CD4-positive, alpha-beta memory T cell (primary cell): ENCODE results near the gene SRP14. TPM values are rescaled to one million over a fixed set of nuclear protein-coding genes. Genes with fewer than 3 reads are reported as not detected.

Experiments used
- CTCF ChIA-PET: fragments of 350-600 bp; sonication (Branson Sonifier 250); formaldehyde crosslinking; loops from one replicate; lab custom pipeline; 2021; ENCODE audit warnings: inconsistent platforms; ENCODE audit not compliant: partially characterized antibody; lab: Charles Lee
- POLR2A ChIA-PET: fragments of 350-600 bp; sonication (Branson Sonifier 250); formaldehyde crosslinking; loops from one replicate; lab custom pipeline; 2021; ENCODE audit not compliant: partially characterized antibody; lab: Charles Lee
- DNase-seq, 5 donors: peaks; one replicate each; pipeline versions ENCODE4 v3.0.0 to v3.0.0-alpha.2; 2020 to 2022; ENCODE audit warnings: mixed read lengths in 1 of 5
- H3K27ac ChIP-seq: one replicate; pipeline ENCODE4 v1.7.0; 2013; ENCODE audit warnings: low read depth, low read length
- H3K27me3 ChIP-seq: 2 replicates; pipeline ENCODE4 v1.7.0; 2013; ENCODE audit warnings: mild to moderate bottlenecking, low read length, moderate library complexity; ENCODE audit not compliant: insufficient read depth
- H3K36me3 ChIP-seq: 2 replicates; pipeline ENCODE4 v1.7.0; 2013; ENCODE audit warnings: mild to moderate bottlenecking, low read length, moderate library complexity; ENCODE audit not compliant: insufficient read depth
- H3K4me1 ChIP-seq: 2 replicates; pipeline ENCODE4 v1.7.0; 2013; ENCODE audit warnings: mild to moderate bottlenecking, low read length, moderate library complexity; ENCODE audit not compliant: insufficient read depth
- H3K4me3 ChIP-seq, 2 donors: one replicate each; pipeline ENCODE4 v1.7.0; 2013; ENCODE audit warnings: low read length in 2 of 2, mild to moderate bottlenecking in 1 of 2
- H3K9me3 ChIP-seq, 2 donors: one replicate each; pipeline ENCODE4 v1.7.0; 2013; ENCODE audit warnings: low read length in 2 of 2, control low read depth in 1 of 2; ENCODE audit not compliant: control insufficient read depth in 1 of 2
- H3K27ac Mint-ChIP-seq, 7 donors: one replicate each; pipeline ENCODE4 v1.8.0; 2020 to 2021; ENCODE audit warnings: mixed read lengths in 7 of 7, mild to moderate bottlenecking in 6 of 7, inconsistent platforms in 3 of 7, moderate library complexity in 3 of 7
- H3K27me3 Mint-ChIP-seq, 2 donors: one replicate each; pipeline ENCODE4 v1.8.0; 2020 to 2021; ENCODE audit warnings: mixed read lengths in 2 of 2
- H3K36me3 Mint-ChIP-seq, 2 donors: one replicate each; pipeline ENCODE4 v1.8.0; 2020 to 2021; ENCODE audit warnings: mixed read lengths in 2 of 2, inconsistent platforms in 1 of 2, mild to moderate bottlenecking in 1 of 2
- H3K4me1 Mint-ChIP-seq, 4 donors: one replicate each; pipeline ENCODE4 v1.8.0; 2020 to 2021; ENCODE audit warnings: mixed read lengths in 4 of 4, mild to moderate bottlenecking in 1 of 4
- H3K4me3 Mint-ChIP-seq, 8 donors: one replicate each; pipeline ENCODE4 v1.8.0; 2020 to 2021; ENCODE audit warnings: mixed read lengths in 8 of 8, mild to moderate bottlenecking in 7 of 8, moderate library complexity in 6 of 8, inconsistent platforms in 3 of 8
- H3K9me3 Mint-ChIP-seq, 8 donors: one replicate each; pipeline ENCODE4 v1.8.0; 2020 to 2021; ENCODE audit warnings: mixed read lengths in 8 of 8, mild to moderate bottlenecking in 5 of 8, inconsistent platforms in 3 of 8, moderate library complexity in 1 of 8
- intact Hi-C: fragments of 100-400 bp; cut with micrococcal nuclease; formaldehyde crosslinking; loops from one replicate; pipeline ENCODE4 v1.15.1; 2023
- polyA plus RNA-seq, 2 donors: library from polyadenylated mRNA; unstranded; fragments of 300-500 nt; fragmentation: Illumina TruSeq; gene quantifications; one replicate each; pipeline ENCODE4 v1.2.3, GENCODE V29; 2021
- total RNA-seq, 2 experiments: library from RNA; stranded (reverse); gene quantifications; one replicate each; pipeline ENCODE4 v1.2.3, GENCODE V29; 2021

Gene SRP14
- total and polyA plus RNA-seq, 4 experiments from 2014 or later = 118 to 1,035 (median 447) TPM

DNA sequence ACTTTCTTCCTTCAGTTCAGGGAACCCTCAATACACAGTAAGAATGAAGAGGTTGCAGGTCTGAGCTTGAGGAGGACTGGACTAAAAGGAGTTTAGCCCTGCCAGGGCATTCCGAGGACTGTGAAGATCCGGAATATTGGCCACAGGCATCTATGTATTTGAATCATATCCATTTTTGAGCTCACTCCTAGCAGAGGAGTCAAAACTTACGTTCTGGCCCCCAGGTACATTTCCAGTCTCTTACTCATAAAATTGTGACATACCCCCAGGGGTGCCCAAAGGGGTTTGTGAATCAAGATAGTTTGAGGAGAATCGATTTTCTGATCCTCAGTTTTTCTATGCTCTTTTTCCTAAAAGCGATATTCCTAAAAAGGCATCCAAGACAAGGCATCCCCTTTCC is 27.6 kb upstream of the SRP14 start:
- no peak for DNase-seq
- H3K27me3 Mint-ChIP-seq = no peaks in the 10 kb centered on the region
- intact Hi-C loops = no loop called here
- Histone ChIP-seq H3K27ac (no peak overlapping the region), H3K9me3 (no peaks in the 10 kb centered on the region), H3K4me1 (no peaks in the 10 kb centered on the region), H3K4me3 (no peak overlapping the region), H3K27me3 (no peaks in the 10 kb centered on the region), H3K36me3 (no peaks in the 10 kb centered on the region)
- H3K9me3 Mint-ChIP-seq = no peaks in the 10 kb centered on the region
- H3K4me3 Mint-ChIP-seq = no peak overlapping the region
- no peaks in the 10 kb centered on the region for H3K36me3 Mint-ChIP-seq
- CTCF ChIA-PET = interaction anchor here (1.1 kb wide), 1 partner anchor 208 kb away, joined by 4 read pairs; no protein-coding TSS in a partner anchor
- POLR2A ChIA-PET = interaction anchor here (1.0 to 1.1 kb wide), 2 partner anchors 32 to 34 kb away, joined by 3 to 4 read pairs; no protein-coding TSS in a partner anchor
- H3K27ac Mint-ChIP-seq = no peak overlapping the region
- H3K4me1 Mint-ChIP-seq = peaks cover 0 to 2% (median 0%) of the 10 kb centered on the region in 4 donors

DNA sequence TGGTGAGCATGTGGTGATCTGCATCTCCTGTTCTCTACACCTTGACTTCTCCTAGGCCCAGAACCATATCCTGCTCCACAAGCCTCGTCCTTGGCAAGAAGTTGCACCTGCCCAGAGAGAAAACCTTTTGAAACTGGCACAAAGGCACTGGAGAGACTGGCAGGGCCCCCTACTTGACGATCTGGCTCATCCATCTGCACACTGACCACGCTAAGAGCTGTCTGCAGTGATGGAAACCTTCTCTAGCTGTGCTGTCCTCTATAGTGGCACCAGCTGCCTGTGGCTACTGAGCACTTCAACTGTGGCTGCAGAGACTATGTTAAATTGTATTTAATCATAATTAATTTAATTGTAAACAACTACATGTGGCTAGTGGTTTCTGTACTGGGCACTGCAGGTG is 26.2 kb upstream of the SRP14 start:
- no peaks in the 10 kb centered on the region for H3K36me3 ChIP-seq
- no peak overlapping the region for H3K4me3 ChIP-seq
- ChIA-PET CTCF (no interaction called here), POLR2A (no interaction called here)
- Mint-ChIP-seq H3K9me3 (no peaks in the 10 kb centered on the region), H3K4me3 (no peak overlapping the region), H3K4me1 (peaks cover 0 to 2% (median 0%) of the 10 kb centered on the region in 4 donors), H3K27ac (peak overlapping the region in 1 of 7 donors; percentile 54), H3K36me3 (no peaks in the 10 kb centered on the region), H3K27me3 (no peaks in the 10 kb centered on the region)
- intact Hi-C loops = no loop called here
- no peaks in the 10 kb centered on the region for H3K9me3 ChIP-seq
- H3K27ac ChIP-seq = no peak overlapping the region
- no peaks in the 10 kb centered on the region for H3K4me1 ChIP-seq
- no peaks in the 10 kb centered on the region for H3K27me3 ChIP-seq
- DNase-seq = no peak

DNA sequence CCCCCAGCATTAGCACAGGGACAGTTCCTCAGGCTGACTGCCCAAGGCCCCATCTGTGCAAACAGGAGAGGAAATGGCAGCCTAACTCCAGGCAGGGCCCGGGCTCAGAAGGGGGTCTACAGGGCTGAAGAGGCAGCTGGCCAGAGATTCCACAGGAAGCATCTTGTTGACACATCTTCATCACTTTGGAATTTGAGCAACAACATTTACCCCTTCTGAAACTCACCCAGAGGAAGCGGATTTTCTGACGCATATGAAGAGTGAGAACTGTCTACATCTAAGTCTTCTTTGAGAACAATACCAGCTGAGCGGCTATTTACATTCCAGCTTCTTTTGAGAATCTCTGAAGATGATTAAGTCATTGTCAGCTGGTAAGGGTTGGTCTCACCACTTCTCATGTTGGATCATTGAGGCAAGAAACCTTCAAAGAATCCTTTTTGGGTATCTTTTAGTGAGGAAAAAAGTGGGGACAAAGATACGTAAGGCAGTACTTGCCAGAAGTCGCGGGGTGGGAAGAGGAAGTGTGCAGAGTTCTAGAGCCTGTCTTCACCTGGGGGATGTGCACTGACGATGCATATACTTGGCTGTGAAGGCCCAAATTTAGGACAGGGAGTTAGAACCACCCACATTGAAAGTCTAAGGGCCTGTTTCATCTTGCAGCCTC is 25.4 kb upstream of the SRP14 start:
- Mint-ChIP-seq H3K4me1 (peaks cover 0 to 2% (median 0%) of the 10 kb centered on the region in 4 donors), H3K27ac (peak overlapping the region in 6 of 7 donors; percentile 16 to 65 (median 50)), H3K4me3 (no peak overlapping the region), H3K36me3 (peaks cover 0 to 4% of the 10 kb centered on the region in 2 donors), H3K27me3 (no peaks in the 10 kb centered on the region), H3K9me3 (no peaks in the 10 kb centered on the region)
- no peak for DNase-seq
- no peaks in the 10 kb centered on the region for H3K36me3 ChIP-seq
- H3K27me3 ChIP-seq = no peaks in the 10 kb centered on the region
- CTCF ChIA-PET = interaction anchor here (0.9 kb wide), 1 partner anchor 40 kb away, joined by 4 read pairs; no protein-coding TSS in a partner anchor
- H3K27ac ChIP-seq = no peak overlapping the region
- intact Hi-C loops = no loop called here
- POLR2A ChIA-PET = no interaction called here
- H3K9me3 ChIP-seq = no peaks in the 10 kb centered on the region
- H3K4me3 ChIP-seq = no peak overlapping the region
- H3K4me1 ChIP-seq = no peaks in the 10 kb centered on the region

DNA sequence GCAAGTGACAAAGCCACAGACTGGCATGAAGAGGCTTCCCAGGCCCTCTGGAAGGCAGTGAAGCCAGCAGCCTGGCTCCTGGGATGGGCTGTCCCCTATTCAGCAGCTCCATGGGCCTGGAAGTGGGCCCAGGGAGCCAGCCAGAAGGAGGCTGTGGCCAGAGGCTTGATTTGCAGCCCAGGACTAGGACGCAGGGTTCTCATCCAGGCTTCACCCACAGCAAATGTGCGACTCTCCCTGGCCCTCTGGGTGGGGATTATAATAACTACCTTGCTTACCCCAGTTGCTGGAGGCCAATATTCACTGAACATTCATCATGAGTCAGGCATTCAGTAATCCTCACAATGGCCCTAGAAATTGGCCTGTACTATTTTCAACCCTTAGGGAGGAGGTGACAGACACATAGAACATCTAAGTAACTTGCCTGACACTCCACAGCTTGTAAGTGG is 24.6 kb upstream of the SRP14 start:
- Mint-ChIP-seq H3K36me3 (peaks cover 0 to 5% of the 10 kb centered on the region in 2 donors), H3K27ac (peak overlapping the region in 2 of 7 donors; percentile 20 to 81), H3K4me1 (peaks cover 0 to 2% (median 1%) of the 10 kb centered on the region in 4 donors), H3K4me3 (no peak overlapping the region), H3K9me3 (no peaks in the 10 kb centered on the region), H3K27me3 (no peaks in the 10 kb centered on the region)
- Histone ChIP-seq H3K27me3 (no peaks in the 10 kb centered on the region), H3K4me3 (no peak overlapping the region), H3K36me3 (no peaks in the 10 kb centered on the region), H3K9me3 (no peaks in the 10 kb centered on the region), H3K27ac (no peak overlapping the region), H3K4me1 (no peaks in the 10 kb centered on the region)
- no peak for DNase-seq
- CTCF ChIA-PET = interaction anchor here (0.9 to 1.2 kb wide), 2 partner anchors 41 kb away, joined by 4 to 5 read pairs; no protein-coding TSS in a partner anchor
- intact Hi-C loops = no loop called here
- POLR2A ChIA-PET = no interaction called here

GRCh38 chr15:40062816-40063562 is 24.0 kb upstream of the SRP14 start:
- CTCF ChIA-PET = interaction anchor here (1.2 kb wide), 2 partner anchors 17 to 42 kb away, joined by 4 to 5 read pairs; no protein-coding TSS in a partner anchor
- Histone ChIP-seq H3K9me3 (no peaks in the 10 kb centered on the region), H3K27me3 (no peaks in the 10 kb centered on the region), H3K27ac (no peak overlapping the region), H3K4me3 (no peak overlapping the region), H3K36me3 (no peaks in the 10 kb centered on the region), H3K4me1 (no peaks in the 10 kb centered on the region)
- Mint-ChIP-seq H3K4me1 (peaks cover 4 to 8% (median 6%) of the 10 kb centered on the region in 4 donors), H3K9me3 (no peaks in the 10 kb centered on the region), H3K4me3 (no peak overlapping the region), H3K36me3 (peaks cover 0 to 10% of the 10 kb centered on the region in 2 donors), H3K27ac (peak overlapping the region in 1 of 7 donors; percentile 20), H3K27me3 (no peaks in the 10 kb centered on the region)
- intact Hi-C loops = no loop called here
- DNase-seq = no peak
- POLR2A ChIA-PET = interaction anchor here (1.3 kb wide), 1 partner anchor 15 kb away, joined by 3 read pairs; no protein-coding TSS in a partner anchor

GRCh38 chr15:40061212-40061901 is 22.4 kb upstream of the SRP14 start:
- Mint-ChIP-seq H3K4me1 (peaks cover 6 to 11% (median 8%) of the 10 kb centered on the region in 4 donors), H3K27me3 (no peaks in the 10 kb centered on the region), H3K9me3 (no peaks in the 10 kb centered on the region), H3K4me3 (no peak overlapping the region), H3K36me3 (peaks cover 0 to 14% of the 10 kb centered on the region in 2 donors), H3K27ac (no peak overlapping the region)
- POLR2A ChIA-PET = no interaction called here
- Histone ChIP-seq H3K27me3 (no peaks in the 10 kb centered on the region), H3K4me1 (no peaks in the 10 kb centered on the region), H3K9me3 (no peaks in the 10 kb centered on the region), H3K36me3 (no peaks in the 10 kb centered on the region), H3K27ac (no peak overlapping the region), H3K4me3 (no peak overlapping the region)
- intact Hi-C loops = no loop called here
- no peak for DNase-seq
- CTCF ChIA-PET = no interaction called here
